Natural killer cell (primary cell): ENCODE results near the gene JPH2. TPM values are rescaled to one million over a fixed set of nuclear protein-coding genes. Genes with fewer than 3 reads are reported as not detected.

ENCODE experiments used
- ATAC-seq, 3 donors: fragments of 150-1000 bp in 2 of 3; fragments of 200-7000 bp in 1 of 3; cut with Tn5 transposase; 1 replicate in 1 of 3; 2 replicates in 2 of 3; pipeline ENCODE4 v1.10.0; 2021; ENCODE audit warnings: mild to moderate bottlenecking in 2 of 3, moderate library complexity in 2 of 3
- DNase-seq, 2 donors: peaks; one replicate each; pipeline versions ENCODE4 v3.0.0 to v3.0.0-alpha.2; 2013 to 2021; ENCODE audit warnings: mixed read lengths in 1 of 2
- H3K27ac ChIP-seq: one replicate; pipeline ENCODE4 v1.5.1; 2013; ENCODE audit warnings: mild to moderate bottlenecking, low read length
- H3K27me3 ChIP-seq: one replicate; pipeline ENCODE4 v1.6.1; 2013; ENCODE audit warnings: low read length; ENCODE audit not compliant: control insufficient read depth, insufficient read depth
- H3K36me3 ChIP-seq: one replicate; pipeline ENCODE4 v1.6.1; 2013; ENCODE audit warnings: low read length; ENCODE audit not compliant: control insufficient read depth, insufficient read depth
- H3K4me1 ChIP-seq: one replicate; pipeline ENCODE4 v1.6.1; 2013; ENCODE audit warnings: low read length; ENCODE audit not compliant: control insufficient read depth, insufficient read depth
- H3K4me3 ChIP-seq: one replicate; pipeline ENCODE4 v1.5.1; 2013; ENCODE audit warnings: low read length
- H3K9me3 ChIP-seq: one replicate; pipeline ENCODE4 v1.6.1; 2013; ENCODE audit warnings: low read length; ENCODE audit not compliant: control insufficient read depth, insufficient read depth
- H3K27ac Mint-ChIP-seq, 2 donors: one replicate each; pipeline ENCODE4 v1.8.0; 2022; ENCODE audit warnings: mild to moderate bottlenecking in 2 of 2, mixed read lengths in 2 of 2, moderate library complexity in 1 of 2
- H3K27me3 Mint-ChIP-seq, 2 donors: one replicate each; pipeline ENCODE4 v1.8.0; 2022; ENCODE audit warnings: low read depth in 2 of 2, mixed read lengths in 2 of 2
- H3K36me3 Mint-ChIP-seq: one replicate; pipeline ENCODE4 v1.8.0; 2022; ENCODE audit warnings: mixed read lengths
- H3K4me1 Mint-ChIP-seq, 2 donors: one replicate each; pipeline ENCODE4 v1.8.0; 2022; ENCODE audit warnings: mixed read lengths in 2 of 2
- H3K4me3 Mint-ChIP-seq: one replicate; pipeline ENCODE4 v1.8.0; 2022; ENCODE audit warnings: mild to moderate bottlenecking, moderate library complexity, mixed read lengths
- H3K9me3 Mint-ChIP-seq, 2 donors: one replicate each; pipeline ENCODE4 v1.8.0; 2022; ENCODE audit warnings: mixed read lengths in 2 of 2
- CTCF ChIP-seq: fragments of 200-600 bp; IDR thresholded peaks from one replicate; pipeline ENCODE4 v1.8.0; 2022; ENCODE audit warnings: antibody characterized with exemption
- whole genome bisulfite sequencing: methylation state at CpG from one replicate; pipeline ENCODE4 v1.1.7; 2013; ENCODE audit warnings: missing lambda C conversion rate; ENCODE audit not compliant: insufficient coverage; 5-methylcytosine and 5-hydroxymethylcytosine counted together
- intact Hi-C: fragments of 100-400 bp; cut with micrococcal nuclease; formaldehyde crosslinking; loops from one replicate; pipeline ENCODE4 v1.14.2; 2022
- total RNA-seq, 4 donors: library from RNA; stranded (reverse); fragments of 120-200 nt in 1 of 4; gene quantifications; one replicate each; pipeline versions ENCODE4 v1.2.3 to v1.2.4, GENCODE V29; 2013 to 2022

JPH2 gene
- total RNA-seq, 3 donors from 2014 or later (not counting 1 experiment from before 2014, with no cell fraction given): not detected

- WGBS: 96% methylated on average over 16 of the region's 17 CpGs
- DNase-seq: no peak
These were observed 122.2 kb downstream of the JPH2 start for GRCh38 chr20:44064501-44065400.

More at GRCh38 chr20:44064501-44065400, 122.2 kb downstream of the JPH2 start:
- Mint-ChIP-seq H3K36me3 (no peaks in the 10 kb centered on the region), H3K27ac (no peak overlapping the region), H3K4me3 (no peak overlapping the region), H3K9me3 (no peaks in the 10 kb centered on the region), H3K4me1 (peaks cover 13 to 21% of the 10 kb centered on the region in 2 donors), H3K27me3 (peaks cover 36 to 40% of the 10 kb centered on the region in 2 donors)
- H3K27me3 ChIP-seq: peaks cover 3% of the 10 kb centered on the region
- H3K4me3 ChIP-seq: no peak overlapping the region
- ATAC-seq: no peak
- no peak overlapping the region for H3K27ac ChIP-seq
- H3K36me3 ChIP-seq: no peaks in the 10 kb centered on the region
- no peak for TF ChIP-seq CTCF
- peaks cover 21% of the 10 kb centered on the region for H3K4me1 ChIP-seq
- H3K9me3 ChIP-seq: no peaks in the 10 kb centered on the region
- intact Hi-C loops: loop anchor here (5.0 kb wide), 1 partner anchor 37 kb away; no protein-coding TSS in a partner anchor

Other genes with a start within 250 kb of the JPH2 start
- 10 to 100 TPM; 72.3 to 93.9 (median 78.3) TPM for gene OSER1, start 23.6 kb upstream of the JPH2 start, total RNA-seq
- not detected for gene GDAP1L1, start 60.1 kb upstream of the JPH2 start, total RNA-seq
- gene FITM2, start 124.0 kb upstream of the JPH2 start, total RNA-seq: 1 to 10 TPM; 3.7 to 6.0 (median 3.9) TPM
- not detected for gene R3HDML, start 149.9 kb upstream of the JPH2 start, total RNA-seq
- gene HNF4A, start 168.5 kb upstream of the JPH2 start, total RNA-seq: not detected